NCI-H2227 (cell line): ENCODE data around the gene MFSD6.
A peak's percentile ranks its signal among the peaks of the same experiment; 100 is the strongest.
"Not testable (repeated sequence)": the region's sequence is repeated elsewhere in the genome, so short reads cannot be mapped to it uniquely, and the experiment has no call there.

Source experiments
- DNase-seq: peaks from one replicate; lab custom pipeline; 2025; ENCODE audit not compliant: unreplicated experiment; lab: John Stamatoyannopoulos, UW

Gene MFSD6

GRCh38 chr2:190407662-190408537 is at the start of gene MFSD6:
Gene MFSD6, plus strand, starts transcription at chr2:190408355. Its CDS starts 27,675 bp downstream, at chr2:190436030.
- peak; percentile 82 for DNase-seq

- DNase-seq = not testable (repeated sequence)
Measured at GRCh38 chr2:190358655-190359448, 49.3 kb upstream of the MFSD6 start.

GRCh38 chr2:190360561-190360960 is 47.6 kb upstream of the MFSD6 start:
- DNase-seq = no peak

- no peak for DNase-seq
Measured at GRCh38 chr2:190360965-190361364, 47.2 kb upstream of the MFSD6 start.

- no peak for DNase-seq
Measured at GRCh38 chr2:190361572-190361971, 46.6 kb upstream of the MFSD6 start.

GRCh38 chr2:190362894-190363293 is 45.3 kb upstream of the MFSD6 start:
- no peak for DNase-seq

- DNase-seq = peak; percentile 60
Measured at GRCh38 chr2:190365499-190366204, 42.5 kb upstream of the MFSD6 start.

- DNase-seq = no peak
Measured at GRCh38 chr2:190366248-190366753, 41.9 kb upstream of the MFSD6 start.

- no peak for DNase-seq
Measured at GRCh38 chr2:190367091-190367490, 41.1 kb upstream of the MFSD6 start.

- DNase-seq = no peak
Measured at GRCh38 chr2:190369635-190370034, 38.5 kb upstream of the MFSD6 start.

GRCh38 chr2:190376083-190376482 is 32.1 kb upstream of the MFSD6 start:
- no peak for DNase-seq

- DNase-seq = no peak
Measured at GRCh38 chr2:190376591-190377245, 31.4 kb upstream of the MFSD6 start.

- no peak for DNase-seq
Measured at GRCh38 chr2:190378880-190379237, 29.3 kb upstream of the MFSD6 start.

- peak; percentile 37 for DNase-seq
Measured at GRCh38 chr2:190379249-190379964, 28.7 kb upstream of the MFSD6 start.

GRCh38 chr2:190380962-190381412 is 27.2 kb upstream of the MFSD6 start:
- no peak for DNase-seq

GRCh38 chr2:190382851-190383250 is 25.3 kb upstream of the MFSD6 start:
- DNase-seq = peak; percentile 61

GRCh38 chr2:190387422-190387821 is 20.7 kb upstream of the MFSD6 start:
- no peak for DNase-seq

GRCh38 chr2:190396271-190396670 is 11.9 kb upstream of the MFSD6 start:
- no peak for DNase-seq

GRCh38 chr2:190402986-190403603 is 5.1 kb upstream of the MFSD6 start:
- DNase-seq = no peak

- no peak for DNase-seq
Measured at GRCh38 chr2:190404487-190404886, 3.7 kb upstream of the MFSD6 start.
